ENCODE data around the gene ADCK1. TPM values are rescaled to one million over a fixed set of nuclear protein-coding genes. Genes with fewer than 3 reads are reported as not detected.
"Not testable (repeated sequence)": the region's sequence is repeated elsewhere in the genome, so short reads cannot be mapped to it uniquely, and the experiment has no call there.

The ADCK1 gene
- total and polyA plus RNA-seq, 2 donors (not counting 3 experiments of a cell fraction or from before 2014, with no cell fraction given), result 4.2 to 6.9 TPM

DNA sequence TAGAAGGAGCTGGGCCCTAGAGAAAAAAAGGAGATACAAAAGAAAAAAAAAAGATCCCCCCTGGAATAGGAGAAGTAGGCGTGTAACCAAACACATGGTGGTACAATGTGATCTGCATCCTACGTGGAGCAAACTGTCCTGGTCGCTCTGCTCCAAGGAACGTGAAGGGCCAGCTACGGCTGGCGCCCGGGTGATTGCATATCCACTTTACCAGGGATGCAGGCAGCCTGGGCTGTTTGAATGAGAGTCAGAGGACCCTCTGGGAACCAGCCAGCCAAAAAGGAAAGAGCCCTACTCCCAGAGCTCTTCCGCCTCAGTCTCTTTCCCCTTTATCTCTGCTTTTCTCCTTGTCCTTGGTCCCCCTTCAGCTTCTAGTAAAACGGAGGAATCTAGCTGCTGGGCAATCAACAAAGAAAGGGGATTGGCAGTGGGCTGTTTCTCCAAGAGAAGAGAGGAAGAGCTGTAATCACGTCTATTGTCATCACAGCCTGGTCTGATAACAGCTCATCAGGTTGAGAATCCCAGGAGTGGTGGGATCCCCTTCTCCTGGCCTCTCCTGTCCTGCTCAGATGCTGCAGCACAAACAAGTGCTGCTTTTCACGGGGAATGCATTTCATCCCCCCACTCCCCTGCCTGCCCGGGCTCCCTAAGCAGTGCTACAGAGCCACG lies 156.0 kb downstream of the ADCK1 start:
- H3K27ac ChIP-seq (ENCODE audit: insufficient read depth, low read depth, low read length), result no peak overlapping the region
- no peak overlapping the region for H3K4me2 ChIP-seq (ENCODE audit: insufficient read depth, low read length)
- H3K79me2 ChIP-seq (ENCODE audit: control insufficient read depth, insufficient read depth, low read length), result no peaks in the 10 kb centered on the region
- H2AFZ ChIP-seq (ENCODE audit: low read depth, low read length), result no peak overlapping the region
- ChIA-PET POLR2A (no interaction called here), CTCF (no interaction called here)
- H3K36me3 ChIP-seq (ENCODE audit: control insufficient read depth in 2 of 2, extremely low read depth in 1 of 2, insufficient read depth in 2 of 2, low read length in 2 of 2), result no peaks in the 10 kb centered on the region
- dilution Hi-C loops (cut with MboI; ENCODE audit: extremely low pct_ligation_motif_present, low sequenced_read_pairs) (no loop called here), intact Hi-C loops (cut with micrococcal nuclease) (no loop called here)
- no peaks in the 10 kb centered on the region for H3K4me1 ChIP-seq (ENCODE audit: control insufficient read depth, extremely low read depth, insufficient read depth, low read length)
- H3K9me1 ChIP-seq (replicated peaks; ENCODE audit: control insufficient read depth, extremely low read depth, insufficient read depth, low read length), result no peaks in the 10 kb centered on the region
- BruUV-seq (replicated peaks), result no TSS peak
- no peaks in the 10 kb centered on the region for H3K27me3 ChIP-seq (ENCODE audit: control insufficient read depth in 2 of 2, insufficient read depth in 2 of 2, low read length in 2 of 2)
- H4K20me1 ChIP-seq (replicated peaks; ENCODE audit: control insufficient read depth, extremely low read depth, insufficient read depth, low read length), result no peaks in the 10 kb centered on the region
- no peak overlapping the region for H3K9ac ChIP-seq (replicated peaks; ENCODE audit: extremely low read depth, insufficient read depth, low read length)
- no peak overlapping the region for H3K4me3 ChIP-seq (replicated peaks in 1 of 3; ENCODE audit: insufficient read depth in 1 of 3, low read depth in 1 of 3, low read length in 3 of 3)
- H3K9me3 ChIP-seq (replicated peaks; ENCODE audit: control insufficient read depth, insufficient read depth, low read length), result no peaks in the 10 kb centered on the region
- no peak for DNase-seq (ENCODE audit: low read depth, low spot score)
- no peak for FAIRE-seq
- TF ChIP-seq FOS (IDR thresholded peaks at IDR 0.05; ENCODE audit: borderline replicate concordance, insufficient read depth, low read length) (no peak), POLR2A (IDR thresholded peaks at IDR 0.05; ENCODE audit: low read depth, low read length) (no peak), JUN (IDR thresholded peaks at IDR 0.05; ENCODE audit: borderline replicate concordance, insufficient read depth, insufficient read length, low read depth) (no peak), EZH2 (IDR thresholded peaks at IDR 0.05; ENCODE audit: borderline replicate concordance, low read depth, low read length, severe bottlenecking) (no peak), MYC (IDR thresholded peaks at IDR 0.05; ENCODE audit: low read depth, low read length) (no peak), POLR2AphosphoS5 (IDR thresholded peaks at IDR 0.05; ENCODE audit: insufficient read depth, low read depth, low read length) (no peak), GATA2 (IDR thresholded peaks at IDR 0.05; ENCODE audit: insufficient read depth, insufficient read length, low read depth, low read length) (no peak)
- TF ChIP-seq, protein P1, sequence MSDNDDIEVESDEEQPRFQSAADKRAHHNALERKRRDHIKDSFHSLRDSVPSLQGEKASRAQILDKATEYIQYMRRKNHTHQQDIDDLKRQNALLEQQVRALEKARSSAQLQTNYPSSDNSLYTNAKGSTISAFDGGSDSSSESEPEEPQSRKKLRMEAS (IDR thresholded peaks at IDR 0.05; ENCODE audit: insufficient read depth, insufficient read length), result no peak
- TF ChIP-seq, protein P2, sequence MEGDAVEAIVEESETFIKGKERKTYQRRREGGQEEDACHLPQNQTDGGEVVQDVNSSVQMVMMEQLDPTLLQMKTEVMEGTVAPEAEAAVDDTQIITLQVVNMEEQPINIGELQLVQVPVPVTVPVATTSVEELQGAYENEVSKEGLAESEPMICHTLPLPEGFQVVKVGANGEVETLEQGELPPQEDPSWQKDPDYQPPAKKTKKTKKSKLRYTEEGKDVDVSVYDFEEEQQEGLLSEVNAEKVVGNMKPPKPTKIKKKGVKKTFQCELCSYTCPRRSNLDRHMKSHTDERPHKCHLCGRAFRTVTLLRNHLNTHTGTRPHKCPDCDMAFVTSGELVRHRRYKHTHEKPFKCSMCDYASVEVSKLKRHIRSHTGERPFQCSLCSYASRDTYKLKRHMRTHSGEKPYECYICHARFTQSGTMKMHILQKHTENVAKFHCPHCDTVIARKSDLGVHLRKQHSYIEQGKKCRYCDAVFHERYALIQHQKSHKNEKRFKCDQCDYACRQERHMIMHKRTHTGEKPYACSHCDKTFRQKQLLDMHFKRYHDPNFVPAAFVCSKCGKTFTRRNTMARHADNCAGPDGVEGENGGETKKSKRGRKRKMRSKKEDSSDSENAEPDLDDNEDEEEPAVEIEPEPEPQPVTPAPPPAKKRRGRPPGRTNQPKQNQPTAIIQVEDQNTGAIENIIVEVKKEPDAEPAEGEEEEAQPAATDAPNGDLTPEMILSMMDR (IDR thresholded peaks at IDR 0.05; ENCODE audit: extremely low read depth in 1 of 2, insufficient read depth in 1 of 2, low read depth in 1 of 2, low read length in 2 of 2), result no peak

DNA sequence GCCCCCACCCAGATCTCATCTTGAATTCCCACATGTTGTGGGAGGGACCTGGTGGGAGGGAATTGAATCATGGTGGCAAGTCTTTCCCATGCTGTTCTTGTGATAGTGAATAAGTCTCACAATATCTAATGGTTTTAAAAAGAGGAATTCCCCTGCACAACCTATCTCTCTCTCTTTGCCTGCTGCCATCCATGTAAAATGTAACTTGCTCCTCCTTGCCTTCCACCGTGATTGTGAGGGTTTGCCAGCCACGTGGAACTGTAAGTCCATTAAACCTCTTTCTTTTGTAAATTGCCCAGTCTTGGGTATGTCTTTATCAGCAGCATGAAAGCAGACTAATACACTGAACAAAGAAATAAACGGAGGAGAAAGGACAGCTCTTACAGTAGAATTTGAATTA lies 159.8 kb downstream of the ADCK1 start:
- intact Hi-C loops (cut with micrococcal nuclease); H3K4me1 ChIP-seq (ENCODE audit: control insufficient read depth, extremely low read depth, insufficient read depth, low read length); POLR2A ChIA-PET; H3K4me2 ChIP-seq (ENCODE audit: insufficient read depth, low read length); H3K79me2 ChIP-seq (ENCODE audit: control insufficient read depth, insufficient read depth, low read length); H3K9me1 ChIP-seq (replicated peaks; ENCODE audit: control insufficient read depth, extremely low read depth, insufficient read depth, low read length); H3K4me3 ChIP-seq (replicated peaks in 1 of 3; ENCODE audit: insufficient read depth in 1 of 3, low read depth in 1 of 3, low read length in 3 of 3); H4K20me1 ChIP-seq (replicated peaks; ENCODE audit: control insufficient read depth, extremely low read depth, insufficient read depth, low read length); BruUV-seq (replicated peaks); H3K27ac ChIP-seq (ENCODE audit: insufficient read depth, low read depth, low read length); H3K9ac ChIP-seq (replicated peaks; ENCODE audit: extremely low read depth, insufficient read depth, low read length); H3K27me3 ChIP-seq (ENCODE audit: control insufficient read depth in 2 of 2, insufficient read depth in 2 of 2, low read length in 2 of 2); FAIRE-seq; dilution Hi-C loops (cut with MboI; ENCODE audit: extremely low pct_ligation_motif_present, low sequenced_read_pairs); DNase-seq (ENCODE audit: low read depth, low spot score); CTCF ChIA-PET; H2AFZ ChIP-seq (ENCODE audit: low read depth, low read length); H3K36me3 ChIP-seq (ENCODE audit: control insufficient read depth in 2 of 2, extremely low read depth in 1 of 2, insufficient read depth in 2 of 2, low read length in 2 of 2); H3K9me3 ChIP-seq (replicated peaks; ENCODE audit: control insufficient read depth, insufficient read depth, low read length): not testable (repeated sequence)
